Body of pancreas (tissue), 4 donors: Measurements from ENCODE around the gene GDF2.

Experiments
- CTCF ChIP-seq, 7 experiments: fragments of 450-650 bp in 4 of 7; fragments of 200-600 bp in 3 of 7; sonication (generic) in 3 of 7; IDR thresholded peaks; one replicate each; pipeline ENCODE4 v1.5.1; 2016 to 2019; ENCODE audit warnings: antibody characterized with exemption in 7 of 7
- POLR2A ChIP-seq, 3 donors: fragments of 450-650 bp; IDR thresholded peaks; one replicate each; pipeline ENCODE4 v1.6.1; 2016; ENCODE audit warnings: antibody characterized with exemption in 3 of 3, mild to moderate bottlenecking in 2 of 3

GRCh38 chr10:47336387-47337134, 14.3 kb downstream of the GDF2 start:
- TF ChIP-seq POLR2A (IDR thresholded peaks at IDR 0.05), result no peak
- TF ChIP-seq CTCF (IDR thresholded peaks at IDR 0.05), result no peak
